Neural progenitor cell (in vitro differentiated cells): ENCODE measurements around the gene PI3. TPM values are rescaled to one million over a fixed set of nuclear protein-coding genes. Genes with fewer than 3 reads are reported as not detected.

Experiments
- DNase-seq: peaks from one replicate; pipeline ENCODE4 v3.0.0-alpha.2; 2016; ENCODE audit warnings: low spot score
- H2AFZ ChIP-seq: fragments of 200-600 bp; sonication (generic); replicated peaks from 2 replicates; pipeline ENCODE4 v1.6.1; 2016; ENCODE audit warnings: antibody characterized with exemption
- H3F3A ChIP-seq: fragments of 200-600 bp; sonication (generic); 2 replicates; pipeline ENCODE4 v1.6.1; 2016; ENCODE audit warnings: antibody characterized with exemption, low read depth
- H3K27ac ChIP-seq: fragments of 200-600 bp; sonication (generic); 2 replicates; pipeline ENCODE4 v1.5.1; 2016; ENCODE audit warnings: mild to moderate bottlenecking
- H3K27me3 ChIP-seq: fragments of 200-600 bp; sonication (generic); 2 replicates; pipeline ENCODE4 v1.6.1; 2016; ENCODE audit warnings: mild to moderate bottlenecking, moderate library complexity
- H3K36me3 ChIP-seq: fragments of 200-600 bp; sonication (generic); 2 replicates; pipeline ENCODE4 v1.5.1; 2016
- H3K4me1 ChIP-seq: fragments of 200-600 bp; sonication (generic); 2 replicates; pipeline ENCODE4 v1.6.1; 2016; ENCODE audit warnings: mixed run types
- H3K4me2 ChIP-seq: fragments of 200-600 bp; sonication (generic); 2 replicates; pipeline ENCODE4 v1.6.1; 2016
- H3K4me3 ChIP-seq: fragments of 200-600 bp; sonication (generic); 2 replicates; pipeline ENCODE4 v1.5.1; 2016
- H3K79me2 ChIP-seq: fragments of 200-600 bp; sonication (generic); 2 replicates; pipeline ENCODE4 v1.6.1; 2016; ENCODE audit warnings: low read depth
- H3K9ac ChIP-seq: fragments of 200-600 bp; sonication (generic); 2 replicates; pipeline ENCODE4 v1.6.1; 2016
- H3K9me3 ChIP-seq: fragments of 200-600 bp; sonication (generic); 2 replicates; pipeline ENCODE4 v1.5.1; 2016; ENCODE audit warnings: low read depth
- H4K20me1 ChIP-seq: fragments of 200-600 bp; sonication (generic); 2 replicates; pipeline ENCODE4 v1.6.1; 2016; ENCODE audit warnings: low read depth
- H3K27ac Mint-ChIP-seq: 3 replicates; pipeline ENCODE4 v1.8.0; 2021; ENCODE audit warnings: mixed read lengths
- H3K27me3 Mint-ChIP-seq: 2 replicates; pipeline ENCODE4 v1.8.0; 2022; ENCODE audit warnings: low read depth, mild to moderate bottlenecking, inconsistent platforms, moderate library complexity, mixed read lengths; ENCODE audit not compliant: insufficient read depth
- H3K36me3 Mint-ChIP-seq: 3 replicates; pipeline ENCODE4 v1.8.0; 2021; ENCODE audit warnings: mixed read lengths
- H3K4me1 Mint-ChIP-seq: 3 replicates; pipeline ENCODE4 v1.8.0; 2021; ENCODE audit warnings: mixed read lengths
- H3K4me3 Mint-ChIP-seq: 3 replicates; pipeline ENCODE4 v1.8.0; 2021; ENCODE audit warnings: mild to moderate bottlenecking, moderate library complexity, mixed read lengths
- H3K9me3 Mint-ChIP-seq: 3 replicates; pipeline ENCODE4 v1.8.0; 2020; ENCODE audit warnings: mixed read lengths
- EZH2 ChIP-seq: fragments of 200-600 bp; sonication (generic); IDR thresholded peaks from 2 replicates; pipeline ENCODE4 v1.6.1; 2017; ENCODE audit warnings: antibody characterized with exemption, mild to moderate bottlenecking, moderate library complexity
- EZH2phosphoT487 ChIP-seq: fragments of 200-600 bp; sonication (generic); IDR thresholded peaks from 2 replicates; pipeline ENCODE4 v1.6.1; 2017; ENCODE audit warnings: antibody characterized with exemption
- total RNA-seq: library from RNA; depleted of rRNA; stranded (reverse); fragments of >200 nt; gene quantifications from 2 replicates; pipeline ENCODE4 v1.2.3, GENCODE V29; 2015; ENCODE audit warnings: low replicate concordance
- TF ChIP-seq, protein P1 (sequence below): fragments of 200-600 bp; sonication (generic); IDR thresholded peaks from 2 replicates; pipeline ENCODE4 v1.5.1; 2017; ENCODE audit warnings: antibody characterized with exemption, mild to moderate bottlenecking

The PI3 gene
- total RNA-seq, 1 donor from 2014 or later, result not detected

DNA sequence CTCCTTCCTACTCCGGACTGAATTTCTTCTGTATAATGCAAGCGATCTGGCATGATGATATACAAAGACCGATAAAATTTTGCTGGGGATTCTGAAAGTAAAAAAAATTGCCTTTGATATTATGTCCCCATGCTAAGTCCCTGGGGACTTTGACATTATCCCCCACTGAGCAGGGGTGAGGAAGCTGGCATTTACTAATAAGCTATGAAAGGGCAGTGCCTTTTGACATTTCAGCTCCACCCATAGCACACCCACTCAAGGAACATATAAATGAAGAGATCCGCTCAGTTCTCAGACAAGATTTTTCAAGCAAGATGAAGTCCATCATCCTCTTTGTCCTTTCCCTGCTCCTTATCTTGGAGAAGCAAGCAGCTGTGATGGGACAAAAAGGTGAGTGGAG, 46.4 kb downstream of the PI3 start, which contains the start of gene SEMG2:
Gene SEMG2 (plus strand): TSS at position 298 of the 400 bp plus-strand sequence. CDS start 17 bp downstream, at position 315.
- Mint-ChIP-seq H3K4me1 (no peaks in the 10 kb centered on the region), H3K36me3 (no peaks in the 10 kb centered on the region), H3K4me3 (no peak within 1 kb of the TSS), H3K27me3 (no peaks in the 10 kb centered on the region), H3K27ac (no peak within 1 kb of the TSS), H3K9me3 (no peaks in the 10 kb centered on the region)
- H3K27ac ChIP-seq, result no peak within 1 kb of the TSS
- no peaks in the 10 kb centered on the region for H4K20me1 ChIP-seq
- H3K9ac ChIP-seq, result no peak within 1 kb of the TSS
- no peak within 1 kb of the TSS for H3K4me3 ChIP-seq
- peaks cover 28% of the 10 kb centered on the region for H3K27me3 ChIP-seq
- no peak for DNase-seq
- no peaks in the 10 kb centered on the region for H3K4me1 ChIP-seq
- no peaks in the 10 kb centered on the region for H3F3A ChIP-seq
- no peak within 1 kb of the TSS for H2AFZ ChIP-seq
- no peaks in the 10 kb centered on the region for H3K9me3 ChIP-seq
- H3K4me2 ChIP-seq, result no peak within 1 kb of the TSS
- TF ChIP-seq EZH2 (no peak), EZH2phosphoT487 (no peak)
- TF ChIP-seq, protein P1, sequence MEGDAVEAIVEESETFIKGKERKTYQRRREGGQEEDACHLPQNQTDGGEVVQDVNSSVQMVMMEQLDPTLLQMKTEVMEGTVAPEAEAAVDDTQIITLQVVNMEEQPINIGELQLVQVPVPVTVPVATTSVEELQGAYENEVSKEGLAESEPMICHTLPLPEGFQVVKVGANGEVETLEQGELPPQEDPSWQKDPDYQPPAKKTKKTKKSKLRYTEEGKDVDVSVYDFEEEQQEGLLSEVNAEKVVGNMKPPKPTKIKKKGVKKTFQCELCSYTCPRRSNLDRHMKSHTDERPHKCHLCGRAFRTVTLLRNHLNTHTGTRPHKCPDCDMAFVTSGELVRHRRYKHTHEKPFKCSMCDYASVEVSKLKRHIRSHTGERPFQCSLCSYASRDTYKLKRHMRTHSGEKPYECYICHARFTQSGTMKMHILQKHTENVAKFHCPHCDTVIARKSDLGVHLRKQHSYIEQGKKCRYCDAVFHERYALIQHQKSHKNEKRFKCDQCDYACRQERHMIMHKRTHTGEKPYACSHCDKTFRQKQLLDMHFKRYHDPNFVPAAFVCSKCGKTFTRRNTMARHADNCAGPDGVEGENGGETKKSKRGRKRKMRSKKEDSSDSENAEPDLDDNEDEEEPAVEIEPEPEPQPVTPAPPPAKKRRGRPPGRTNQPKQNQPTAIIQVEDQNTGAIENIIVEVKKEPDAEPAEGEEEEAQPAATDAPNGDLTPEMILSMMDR, result no peak
- no peaks in the 10 kb centered on the region for H3K36me3 ChIP-seq
- H3K79me2 ChIP-seq, result no peaks in the 10 kb centered on the region

DNA sequence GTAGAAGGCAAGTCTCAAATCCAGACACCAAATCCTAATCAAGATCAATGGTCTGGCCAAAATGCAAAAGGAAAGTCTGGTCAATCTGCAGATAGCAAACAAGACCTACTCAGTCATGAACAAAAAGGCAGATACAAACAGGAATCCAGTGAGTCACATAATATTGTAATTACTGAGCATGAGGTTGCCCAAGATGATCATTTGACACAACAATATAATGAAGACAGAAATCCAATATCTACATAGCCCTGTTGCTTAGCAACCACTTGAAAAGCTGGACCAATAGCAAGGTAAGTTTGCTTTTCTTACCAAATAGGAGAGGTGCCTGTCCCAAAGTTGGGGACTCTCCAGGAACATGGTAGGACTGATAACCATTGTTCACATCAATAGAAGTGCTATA, 48.4 kb downstream of the PI3 start:
- H3K27me3 Mint-ChIP-seq, result no peaks in the 10 kb centered on the region
- Histone ChIP-seq H3K4me2 (no peak overlapping the region), H3K36me3 (no peaks in the 10 kb centered on the region), H3K4me3 (no peak overlapping the region), H3K4me1 (no peaks in the 10 kb centered on the region), H3K9me3 (no peaks in the 10 kb centered on the region), H3K27me3 (peaks cover 48% of the 10 kb centered on the region), H3K79me2 (no peaks in the 10 kb centered on the region), H2AFZ (no peak overlapping the region), H3K9ac (no peak overlapping the region), H3K27ac (no peak overlapping the region), H3F3A (no peaks in the 10 kb centered on the region), H4K20me1 (no peaks in the 10 kb centered on the region)
- TF ChIP-seq EZH2 (no peak), EZH2phosphoT487 (no peak)
- TF ChIP-seq, protein P1, result no peak
- no peak overlapping the region for H3K4me3 Mint-ChIP-seq
- no peaks in the 10 kb centered on the region for H3K36me3 Mint-ChIP-seq
- no peak overlapping the region for H3K27ac Mint-ChIP-seq
- no peak for DNase-seq
- no peaks in the 10 kb centered on the region for H3K4me1 Mint-ChIP-seq
- H3K9me3 Mint-ChIP-seq, result no peaks in the 10 kb centered on the region

Other genes starting within 250 kb of the PI3 start
- 27.3 and 51.8 TPM in 2 replicates for gene TOMM34, start 214.5 kb upstream of the PI3 start, total RNA-seq
- 32.7 and 46.1 TPM in 2 replicates for gene STK4, start 208.4 kb upstream of the PI3 start, total RNA-seq
- gene KCNS1, start 73.8 kb upstream of the PI3 start, total RNA-seq, result 0.03 TPM in 1 of 2 replicates, not detected in the other
- not detected in 2 replicates for gene WFDC5, start 59.7 kb upstream of the PI3 start, total RNA-seq
- gene WFDC12, start 50.4 kb upstream of the PI3 start, total RNA-seq, result not detected in 2 replicates
- not detected in 2 replicates for gene SEMG1, start 32.1 kb downstream of the PI3 start, total RNA-seq
- not detected in 2 replicates for gene SEMG2, start 46.5 kb downstream of the PI3 start, total RNA-seq
- gene SLPI, start 79.7 kb downstream of the PI3 start, total RNA-seq, result not detected in 2 replicates
- gene RBPJL, start 131.9 kb downstream of the PI3 start, total RNA-seq, result not detected in 2 replicates
- gene MATN4, start 133.4 kb downstream of the PI3 start, total RNA-seq, result 0.06 TPM in 1 of 2 replicates, not detected in the other
- 19.3 and 27.6 TPM in 2 replicates for gene SDC4, start 173.5 kb downstream of the PI3 start, total RNA-seq
- 10.5 and 21.5 TPM in 2 replicates for gene SYS1, start 188.3 kb downstream of the PI3 start, total RNA-seq
- 0.06 TPM in 1 of 2 replicates, not detected in the other for gene TP53TG5, start 203.4 kb downstream of the PI3 start, total RNA-seq
- gene DBNDD2, start 233.4 kb downstream of the PI3 start, total RNA-seq, result 10.2 and 15.1 TPM in 2 replicates
- gene PIGT, start 241.2 kb downstream of the PI3 start, total RNA-seq, result 24.5 and 57.3 TPM in 2 replicates